HEK293 (cell line): ENCODE measurements around the gene TEAD2.

Source experiments
- YY1 ChIP-seq: fragments of 450-650 bp; formaldehyde crosslinking; IDR thresholded peaks from 2 replicates; pipeline ENCODE4 v1.5.1; 2018; ENCODE audit warnings: missing biosample characterization, missing genetic modification characterization
- ZBTB7A ChIP-seq: fragments of 450-650 bp; formaldehyde crosslinking; IDR thresholded peaks from 2 replicates; pipeline ENCODE4 v1.5.1; 2016; ENCODE audit warnings: low read depth, missing biosample characterization, missing genetic modification characterization
- ZNF561 ChIP-seq: fragments of 450-650 bp; IDR thresholded peaks from 2 replicates; pipeline ENCODE4 v1.5.1; 2018; ENCODE audit warnings: missing biosample characterization, missing genetic modification characterization, borderline replicate concordance
- TF ChIP-seq, protein P1 (sequence below): fragments of 450-650 bp; formaldehyde crosslinking; IDR thresholded peaks from 2 replicates; pipeline ENCODE4 v1.5.1; 2016; ENCODE audit warnings: missing biosample characterization, missing genetic modification characterization

- TF ChIP-seq, protein P1, sequence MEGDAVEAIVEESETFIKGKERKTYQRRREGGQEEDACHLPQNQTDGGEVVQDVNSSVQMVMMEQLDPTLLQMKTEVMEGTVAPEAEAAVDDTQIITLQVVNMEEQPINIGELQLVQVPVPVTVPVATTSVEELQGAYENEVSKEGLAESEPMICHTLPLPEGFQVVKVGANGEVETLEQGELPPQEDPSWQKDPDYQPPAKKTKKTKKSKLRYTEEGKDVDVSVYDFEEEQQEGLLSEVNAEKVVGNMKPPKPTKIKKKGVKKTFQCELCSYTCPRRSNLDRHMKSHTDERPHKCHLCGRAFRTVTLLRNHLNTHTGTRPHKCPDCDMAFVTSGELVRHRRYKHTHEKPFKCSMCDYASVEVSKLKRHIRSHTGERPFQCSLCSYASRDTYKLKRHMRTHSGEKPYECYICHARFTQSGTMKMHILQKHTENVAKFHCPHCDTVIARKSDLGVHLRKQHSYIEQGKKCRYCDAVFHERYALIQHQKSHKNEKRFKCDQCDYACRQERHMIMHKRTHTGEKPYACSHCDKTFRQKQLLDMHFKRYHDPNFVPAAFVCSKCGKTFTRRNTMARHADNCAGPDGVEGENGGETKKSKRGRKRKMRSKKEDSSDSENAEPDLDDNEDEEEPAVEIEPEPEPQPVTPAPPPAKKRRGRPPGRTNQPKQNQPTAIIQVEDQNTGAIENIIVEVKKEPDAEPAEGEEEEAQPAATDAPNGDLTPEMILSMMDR (tag by site-specific recombination) = no peak
- TF ChIP-seq ZNF561 (tag by site-specific recombination) (no peak), YY1 (no peak), ZBTB7A (tag by site-specific recombination) (no peak)
Measured at GRCh38 chr19:49407079-49407478, 44.9 kb upstream of the TEAD2 start.
